ENCODE results near the gene IVL. TPM values are rescaled to one million over a fixed set of nuclear protein-coding genes. Genes with fewer than 3 reads are reported as not detected.

Gene IVL
- total RNA-seq, 1 donor from 2014 or later, result not detected

DNA sequence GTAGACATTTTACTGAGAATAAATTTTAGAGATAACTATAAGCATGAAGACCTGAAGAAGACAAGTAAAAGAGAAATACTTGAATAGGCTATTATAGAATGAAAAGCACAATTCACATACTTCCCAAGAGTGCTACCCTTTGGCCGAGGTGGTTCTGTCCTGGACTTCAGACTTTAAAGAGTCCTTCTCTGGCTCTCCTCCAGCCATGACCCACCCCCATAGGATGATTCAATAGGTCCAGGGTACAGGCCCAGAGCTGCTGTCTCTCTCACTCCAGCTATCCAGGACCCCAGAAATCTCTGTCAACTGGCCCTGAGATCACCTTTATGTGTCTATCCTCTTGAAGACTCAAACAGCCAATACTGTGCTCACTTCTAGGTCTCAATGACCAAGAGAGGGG, 31.5 kb upstream of the IVL start:
- CTCF ChIA-PET, result no interaction called here
- TF ChIP-seq, protein P1, sequence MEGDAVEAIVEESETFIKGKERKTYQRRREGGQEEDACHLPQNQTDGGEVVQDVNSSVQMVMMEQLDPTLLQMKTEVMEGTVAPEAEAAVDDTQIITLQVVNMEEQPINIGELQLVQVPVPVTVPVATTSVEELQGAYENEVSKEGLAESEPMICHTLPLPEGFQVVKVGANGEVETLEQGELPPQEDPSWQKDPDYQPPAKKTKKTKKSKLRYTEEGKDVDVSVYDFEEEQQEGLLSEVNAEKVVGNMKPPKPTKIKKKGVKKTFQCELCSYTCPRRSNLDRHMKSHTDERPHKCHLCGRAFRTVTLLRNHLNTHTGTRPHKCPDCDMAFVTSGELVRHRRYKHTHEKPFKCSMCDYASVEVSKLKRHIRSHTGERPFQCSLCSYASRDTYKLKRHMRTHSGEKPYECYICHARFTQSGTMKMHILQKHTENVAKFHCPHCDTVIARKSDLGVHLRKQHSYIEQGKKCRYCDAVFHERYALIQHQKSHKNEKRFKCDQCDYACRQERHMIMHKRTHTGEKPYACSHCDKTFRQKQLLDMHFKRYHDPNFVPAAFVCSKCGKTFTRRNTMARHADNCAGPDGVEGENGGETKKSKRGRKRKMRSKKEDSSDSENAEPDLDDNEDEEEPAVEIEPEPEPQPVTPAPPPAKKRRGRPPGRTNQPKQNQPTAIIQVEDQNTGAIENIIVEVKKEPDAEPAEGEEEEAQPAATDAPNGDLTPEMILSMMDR (IDR thresholded peaks at IDR 0.05), result no peak
- Mint-ChIP-seq H3K4me1 (peaks cover 5% of the 10 kb centered on the region), H3K36me3 (ENCODE audit: low read depth) (no peaks in the 10 kb centered on the region), H3K27ac (no peak overlapping the region), H3K27me3 (peaks cover 12% of the 10 kb centered on the region), H3K4me3 (no peak overlapping the region), H3K9me3 (no peaks in the 10 kb centered on the region)
- POLR2A ChIA-PET, result no interaction called here
- DNase-seq (no peak), ATAC-seq (ENCODE audit: low read depth) (no peak)
- intact Hi-C loops (cut with micrococcal nuclease), result no loop called here

DNA sequence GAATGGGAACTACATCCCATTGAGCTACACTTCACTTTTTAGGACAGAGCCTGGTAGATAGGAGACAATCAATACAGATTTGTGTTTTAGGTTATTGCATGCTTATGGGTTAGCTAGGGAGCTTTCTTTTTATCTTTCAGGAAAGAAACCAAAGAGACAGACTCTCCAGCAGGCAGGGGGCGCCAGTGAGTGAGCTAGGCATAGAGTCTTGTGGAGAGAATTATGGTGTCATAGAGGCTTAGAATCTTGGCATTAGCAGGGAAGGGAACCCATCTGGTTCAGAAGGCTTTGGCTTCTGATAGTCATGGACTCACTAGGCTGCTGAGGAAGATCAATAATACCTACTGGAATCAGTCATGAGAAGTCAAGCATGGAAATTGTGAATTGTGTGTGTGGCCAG, 30.3 kb upstream of the IVL start, which contains the start of gene SMCP:
Gene SMCP, plus strand, starts transcription at position 281 of the 400 bp plus-strand sequence. CDS start 6,101 bp downstream, outside the sequence.
- H3K27ac Mint-ChIP-seq, result no peak within 1 kb of the TSS
- CTCF ChIA-PET, result interaction anchor here (1.4 kb wide), 1 partner anchor 48 kb away, joined by 3 read pairs; no protein-coding TSS in a partner anchor
- intact Hi-C loops (cut with micrococcal nuclease), result no loop called here
- no peaks in the 10 kb centered on the region for H3K36me3 Mint-ChIP-seq (ENCODE audit: low read depth)
- no peaks in the 10 kb centered on the region for H3K9me3 Mint-ChIP-seq
- H3K27me3 Mint-ChIP-seq, result peaks cover 12% of the 10 kb centered on the region
- ATAC-seq (ENCODE audit: low read depth) (no peak), DNase-seq (no peak)
- no peaks in the 10 kb centered on the region for H3K4me1 Mint-ChIP-seq
- no peak within 1 kb of the TSS for H3K4me3 Mint-ChIP-seq
- POLR2A ChIA-PET, result no interaction called here
- TF ChIP-seq, protein P1 (IDR thresholded peaks at IDR 0.05), result no peak

DNA sequence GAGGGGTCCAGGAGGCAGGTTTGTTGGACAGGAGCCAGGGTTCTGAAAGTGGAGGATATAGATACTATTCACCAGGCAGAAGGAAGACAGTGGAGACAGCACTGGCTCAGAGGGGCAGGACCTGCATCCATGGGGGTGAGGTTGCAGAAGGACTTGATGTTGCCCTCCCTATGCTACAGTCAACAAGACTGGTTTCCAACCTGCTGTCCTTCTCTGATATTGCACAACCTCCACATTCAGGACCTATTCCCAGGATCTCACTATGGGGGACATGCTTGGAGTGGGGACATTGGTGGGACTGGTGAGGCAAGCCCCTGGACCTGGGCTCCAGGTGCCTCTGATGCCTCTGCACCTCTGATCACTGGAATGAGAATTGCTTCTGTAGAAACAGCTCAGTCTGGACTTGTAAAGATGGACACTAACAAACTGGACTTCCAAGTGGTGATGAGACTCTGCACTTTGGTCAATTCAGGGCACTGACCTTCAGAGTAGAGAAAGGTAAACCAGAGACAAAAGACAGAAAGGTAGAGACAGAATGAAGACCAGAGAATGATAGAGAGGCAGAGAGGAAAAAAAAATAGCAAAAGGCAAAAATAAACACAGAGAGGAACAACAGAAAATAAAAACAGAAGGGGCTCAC, 28.7 kb upstream of the IVL start:
- H3K4me3 Mint-ChIP-seq, result no peak overlapping the region
- ATAC-seq (ENCODE audit: low read depth) (no peak), DNase-seq (no peak)
- H3K27me3 Mint-ChIP-seq, result peaks cover 12% of the 10 kb centered on the region
- no peaks in the 10 kb centered on the region for H3K9me3 Mint-ChIP-seq
- ChIA-PET POLR2A (no interaction called here), CTCF (no interaction called here)
- no peak overlapping the region for H3K27ac Mint-ChIP-seq
- H3K4me1 Mint-ChIP-seq, result no peaks in the 10 kb centered on the region
- H3K36me3 Mint-ChIP-seq (ENCODE audit: low read depth), result no peaks in the 10 kb centered on the region
- TF ChIP-seq, protein P1 (IDR thresholded peaks at IDR 0.05), result no peak
- intact Hi-C loops (cut with micrococcal nuclease), result no loop called here

DNA sequence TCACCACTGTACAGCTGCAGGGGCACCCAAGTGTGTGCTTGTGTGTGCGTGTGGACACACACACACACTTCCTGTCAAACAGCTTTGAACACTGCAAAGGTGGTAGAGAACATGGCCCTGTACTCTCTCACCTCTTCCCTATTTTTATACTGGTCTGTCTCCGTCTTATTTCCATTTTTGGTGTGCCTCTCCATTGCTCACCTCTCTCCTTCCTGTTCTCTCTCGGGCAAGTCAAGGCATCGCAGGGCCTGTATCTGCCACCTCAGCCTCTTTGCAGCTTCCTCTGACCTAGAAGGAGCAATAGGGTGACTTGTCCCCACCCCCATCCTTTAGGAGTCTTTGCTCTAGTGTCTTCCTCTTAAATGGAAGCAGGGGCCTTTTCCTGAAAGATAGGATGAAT, 28.0 kb upstream of the IVL start:
- POLR2A ChIA-PET, result no interaction called here
- Mint-ChIP-seq H3K36me3 (ENCODE audit: low read depth) (no peaks in the 10 kb centered on the region), H3K9me3 (no peaks in the 10 kb centered on the region), H3K27me3 (peaks cover 8% of the 10 kb centered on the region), H3K4me1 (no peaks in the 10 kb centered on the region), H3K27ac (no peak overlapping the region), H3K4me3 (no peak overlapping the region)
- CTCF ChIA-PET, result no interaction called here
- TF ChIP-seq, protein P1 (IDR thresholded peaks at IDR 0.05), result no peak
- DNase-seq (no peak), ATAC-seq (ENCODE audit: low read depth) (no peak)
- intact Hi-C loops (cut with micrococcal nuclease), result no loop called here

DNA sequence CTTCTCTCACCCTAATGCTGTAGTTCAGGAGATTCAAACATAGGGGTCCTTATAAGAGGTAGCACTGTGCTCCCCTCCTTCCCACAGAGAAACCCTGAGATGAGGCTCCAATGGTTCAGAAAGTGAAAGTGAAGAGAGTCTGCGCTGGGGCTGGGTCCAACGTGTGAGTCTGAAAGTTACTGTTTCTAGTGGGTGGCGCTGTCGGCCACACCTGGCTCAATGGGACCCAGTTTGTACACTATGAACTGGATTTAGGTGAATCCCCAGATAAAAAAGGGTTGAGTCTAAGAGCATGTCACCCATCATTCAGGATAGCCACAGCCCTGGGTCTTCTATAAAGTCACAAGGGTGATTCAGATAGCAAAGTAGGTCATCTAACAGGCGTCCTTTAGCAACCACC, 27.4 kb upstream of the IVL start:
- intact Hi-C loops (cut with micrococcal nuclease), result no loop called here
- H3K4me3 Mint-ChIP-seq, result no peak overlapping the region
- POLR2A ChIA-PET, result no interaction called here
- H3K27ac Mint-ChIP-seq, result no peak overlapping the region
- no peaks in the 10 kb centered on the region for H3K36me3 Mint-ChIP-seq (ENCODE audit: low read depth)
- CTCF ChIA-PET, result no interaction called here
- TF ChIP-seq, protein P1 (IDR thresholded peaks at IDR 0.05), result no peak
- peaks cover 4% of the 10 kb centered on the region for H3K27me3 Mint-ChIP-seq
- no peaks in the 10 kb centered on the region for H3K9me3 Mint-ChIP-seq
- ATAC-seq (ENCODE audit: low read depth) (no peak), DNase-seq (no peak)
- H3K4me1 Mint-ChIP-seq, result no peaks in the 10 kb centered on the region

All from activated B cell treated with CpG ODN at 0.5 μM for 24 hours (primary cell).